ENCODE measurements around the gene IGFBP7.

DNA sequence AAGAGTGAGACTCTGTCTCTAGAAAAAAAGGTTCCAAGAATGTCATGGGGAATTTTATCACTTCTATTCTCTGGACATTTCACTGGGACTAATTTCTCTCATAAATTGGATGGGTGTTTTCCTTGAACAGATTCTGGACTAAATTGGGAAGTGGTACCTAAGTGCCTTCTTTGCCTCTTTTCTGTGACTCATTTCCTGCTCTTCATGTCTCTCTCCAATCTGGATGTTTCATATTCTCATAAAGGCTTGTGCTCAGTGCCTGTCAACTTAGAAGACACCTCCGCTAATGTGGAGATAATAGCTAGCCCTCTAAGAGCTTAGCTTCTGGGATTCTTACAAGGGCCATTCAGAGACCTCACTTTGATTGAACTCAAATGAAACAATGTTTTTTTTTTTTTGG, 38.0 kb upstream of the IGFBP7 start:
- TF ChIP-seq CTCF (conservative IDR thresholded peaks at IDR 0.05 in 1 of 2, IDR thresholded peaks at IDR 0.05 in 1 of 2; ENCODE audit: low read depth in 1 of 2, low read length in 2 of 2) (no peak), EZH2 (IDR thresholded peaks at IDR 0.05; ENCODE audit: low read length, missing control alignments) (no peak)
